Activated CD4-positive, CD25-positive, alpha-beta regulatory T cell treated with anti-CD3 and anti-CD28 coated beads, Interleukin-2, amount 50 U/mL, for 24 hours (primary cell): Measurements from ENCODE around the gene USP5.

Experiments
- ATAC-seq, 2 donors: fragments of 150-1000 bp; cut with Tn5 transposase; one replicate each; pipeline ENCODE4 v1.10.0; 2021; ENCODE audit warnings: mild to moderate bottlenecking in 1 of 2, moderate library complexity in 1 of 2

The USP5 gene, protein sequence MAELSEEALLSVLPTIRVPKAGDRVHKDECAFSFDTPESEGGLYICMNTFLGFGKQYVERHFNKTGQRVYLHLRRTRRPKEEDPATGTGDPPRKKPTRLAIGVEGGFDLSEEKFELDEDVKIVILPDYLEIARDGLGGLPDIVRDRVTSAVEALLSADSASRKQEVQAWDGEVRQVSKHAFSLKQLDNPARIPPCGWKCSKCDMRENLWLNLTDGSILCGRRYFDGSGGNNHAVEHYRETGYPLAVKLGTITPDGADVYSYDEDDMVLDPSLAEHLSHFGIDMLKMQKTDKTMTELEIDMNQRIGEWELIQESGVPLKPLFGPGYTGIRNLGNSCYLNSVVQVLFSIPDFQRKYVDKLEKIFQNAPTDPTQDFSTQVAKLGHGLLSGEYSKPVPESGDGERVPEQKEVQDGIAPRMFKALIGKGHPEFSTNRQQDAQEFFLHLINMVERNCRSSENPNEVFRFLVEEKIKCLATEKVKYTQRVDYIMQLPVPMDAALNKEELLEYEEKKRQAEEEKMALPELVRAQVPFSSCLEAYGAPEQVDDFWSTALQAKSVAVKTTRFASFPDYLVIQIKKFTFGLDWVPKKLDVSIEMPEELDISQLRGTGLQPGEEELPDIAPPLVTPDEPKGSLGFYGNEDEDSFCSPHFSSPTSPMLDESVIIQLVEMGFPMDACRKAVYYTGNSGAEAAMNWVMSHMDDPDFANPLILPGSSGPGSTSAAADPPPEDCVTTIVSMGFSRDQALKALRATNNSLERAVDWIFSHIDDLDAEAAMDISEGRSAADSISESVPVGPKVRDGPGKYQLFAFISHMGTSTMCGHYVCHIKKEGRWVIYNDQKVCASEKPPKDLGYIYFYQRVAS

DNA sequence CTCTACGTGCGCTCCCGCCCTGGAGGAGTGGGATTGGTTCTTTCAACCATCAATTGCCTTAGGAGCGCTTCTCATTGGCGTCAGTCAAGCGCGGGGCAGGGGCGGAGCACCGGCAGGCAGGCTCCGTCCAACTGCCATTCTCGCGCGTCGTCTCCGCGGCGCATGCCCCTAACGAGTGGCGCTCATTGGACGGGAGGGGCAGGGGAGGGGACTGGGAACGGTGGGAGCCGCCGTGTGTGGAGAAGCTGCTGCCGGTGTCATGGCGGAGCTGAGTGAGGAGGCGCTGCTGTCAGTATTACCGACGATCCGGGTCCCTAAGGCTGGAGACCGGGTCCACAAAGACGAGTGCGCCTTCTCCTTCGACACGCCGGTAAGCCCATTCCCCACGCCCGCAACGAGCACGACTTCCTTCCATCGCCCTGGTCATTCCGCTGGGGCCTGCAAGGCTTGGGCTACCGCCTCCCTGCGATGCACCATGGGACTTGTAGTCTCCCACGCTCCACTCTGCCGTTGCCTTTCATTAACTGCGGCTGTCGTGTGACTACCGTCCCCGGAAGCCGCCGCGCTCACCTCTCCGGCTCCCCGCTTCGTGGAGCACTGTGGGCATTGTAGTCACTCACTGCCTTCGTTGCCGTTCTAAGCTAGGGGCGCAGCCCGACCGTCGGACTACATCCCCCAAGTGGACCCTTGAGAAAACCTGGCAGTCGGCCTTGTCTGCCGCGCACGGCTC, at the start of gene USP5:
Gene USP5, plus strand, starts transcription at position 230 of the 730 bp plus-strand sequence. Its CDS starts 30 bp downstream, at position 260.
- peak; percentile 80 to 82 for ATAC-seq

DNA sequence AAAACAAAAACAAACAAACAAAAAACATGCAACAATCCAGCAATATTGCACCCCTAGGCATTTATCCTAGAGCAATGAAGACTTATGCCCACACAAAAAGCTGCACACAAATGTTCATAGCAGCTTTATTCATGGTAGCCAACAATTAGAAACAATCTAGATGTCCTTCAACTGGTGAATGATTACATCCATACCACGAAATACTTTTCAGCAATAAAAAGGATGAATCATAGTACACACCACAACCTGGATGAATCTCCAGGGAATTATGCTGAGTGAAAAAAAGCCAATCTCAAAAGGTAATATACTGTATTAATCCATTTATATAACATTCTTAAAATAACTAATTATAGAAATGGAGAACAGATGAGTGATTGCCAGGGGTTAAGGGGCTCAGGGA, 44.8 kb upstream of the USP5 start:
- no peak for ATAC-seq

DNA sequence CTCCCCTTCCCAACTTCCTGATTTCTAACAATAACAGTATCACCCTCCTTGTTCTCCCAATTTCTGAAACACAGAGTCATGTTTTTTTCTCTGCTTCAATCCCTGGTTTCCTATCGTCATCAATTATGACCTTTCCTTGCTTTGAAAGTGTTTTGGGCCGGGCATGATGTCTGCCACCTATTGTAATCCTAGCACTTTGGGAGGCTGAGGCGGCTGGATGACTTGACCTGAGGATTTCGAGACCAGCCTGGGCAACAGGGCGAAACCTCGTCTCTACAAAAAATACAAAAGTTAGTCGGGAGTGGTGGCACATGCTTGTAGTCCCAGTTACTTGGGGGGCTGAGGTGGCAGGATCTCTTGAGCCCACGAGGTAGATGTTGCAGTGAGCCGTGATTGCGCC, 42.9 kb upstream of the USP5 start:
- ATAC-seq = no peak

DNA sequence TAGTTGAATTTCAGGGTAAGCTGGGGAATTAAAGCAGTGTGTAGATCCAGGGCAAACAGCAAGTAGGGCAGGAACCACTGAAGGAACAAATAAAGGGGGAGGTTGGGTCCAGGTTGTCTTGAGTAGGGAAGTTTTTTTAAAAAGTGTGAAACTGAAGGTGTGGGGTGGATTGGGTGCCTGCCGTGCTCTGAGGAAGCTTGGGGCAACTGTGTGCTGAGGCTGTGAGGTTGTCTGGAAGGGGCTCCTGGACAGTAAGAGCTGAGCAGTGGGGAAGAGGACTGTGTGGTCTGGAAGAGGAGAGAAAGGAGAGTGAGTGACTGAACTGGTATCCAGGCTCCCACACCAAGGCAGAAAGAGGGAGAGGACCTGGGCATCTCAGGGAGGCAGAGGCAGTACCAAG, 41.2 kb upstream of the USP5 start:
- ATAC-seq = no peak

DNA sequence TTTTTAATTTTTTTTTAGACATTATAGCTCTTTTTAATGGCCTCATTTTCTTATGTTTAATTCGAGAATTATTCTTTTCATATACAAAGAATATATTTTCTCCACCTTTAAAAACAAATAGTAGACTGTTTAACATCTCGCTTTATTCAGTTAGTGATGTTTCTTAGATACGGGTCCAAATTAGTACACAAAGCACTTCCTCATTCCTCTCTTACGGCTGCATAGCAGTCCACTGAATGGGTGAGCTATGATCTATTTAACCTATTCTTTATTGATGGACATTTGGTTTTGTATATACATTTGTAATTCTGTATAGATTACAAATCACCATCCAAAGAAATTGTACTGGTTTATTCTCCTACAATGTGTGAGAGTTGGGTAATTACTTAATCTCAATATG, 38.6 kb upstream of the USP5 start:
- no peak for ATAC-seq

DNA sequence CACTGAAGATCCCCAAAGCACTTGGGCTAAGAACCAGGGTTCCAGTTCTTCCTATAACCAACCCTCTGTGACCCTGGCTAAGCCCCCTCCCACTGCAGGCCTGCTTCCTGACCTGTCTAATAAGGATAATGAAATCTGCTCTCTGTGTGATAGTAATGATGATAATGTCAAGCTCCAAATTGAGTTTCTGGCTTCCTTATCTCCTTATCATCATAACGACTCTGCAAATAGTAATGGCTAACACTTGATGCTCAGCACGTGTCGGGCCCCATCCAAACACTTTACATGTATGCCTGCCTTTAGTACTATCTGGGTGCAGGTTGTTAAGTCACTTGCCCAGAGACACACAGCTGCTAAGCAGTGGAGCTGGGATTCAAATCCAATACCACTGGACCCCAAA, 35.4 kb upstream of the USP5 start:
- no peak for ATAC-seq

DNA sequence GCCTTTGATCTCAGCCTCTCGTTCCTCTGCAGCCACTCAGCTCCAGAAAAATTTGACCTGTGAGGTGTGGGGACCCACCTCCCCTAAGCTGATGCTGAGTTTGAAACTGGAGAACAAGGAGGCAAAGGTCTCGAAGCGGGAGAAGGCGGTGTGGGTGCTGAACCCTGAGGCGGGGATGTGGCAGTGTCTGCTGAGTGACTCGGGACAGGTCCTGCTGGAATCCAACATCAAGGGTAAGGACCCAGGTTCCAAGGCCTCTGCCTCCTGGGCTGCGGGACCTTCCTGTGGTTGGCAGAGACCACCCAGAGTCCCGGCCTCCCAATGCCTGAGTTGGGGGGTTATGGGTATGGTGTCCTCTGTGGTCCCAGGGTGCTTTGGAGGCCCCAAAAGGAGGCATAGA, 34.9 kb upstream of the USP5 start:
- ATAC-seq = no peak

DNA sequence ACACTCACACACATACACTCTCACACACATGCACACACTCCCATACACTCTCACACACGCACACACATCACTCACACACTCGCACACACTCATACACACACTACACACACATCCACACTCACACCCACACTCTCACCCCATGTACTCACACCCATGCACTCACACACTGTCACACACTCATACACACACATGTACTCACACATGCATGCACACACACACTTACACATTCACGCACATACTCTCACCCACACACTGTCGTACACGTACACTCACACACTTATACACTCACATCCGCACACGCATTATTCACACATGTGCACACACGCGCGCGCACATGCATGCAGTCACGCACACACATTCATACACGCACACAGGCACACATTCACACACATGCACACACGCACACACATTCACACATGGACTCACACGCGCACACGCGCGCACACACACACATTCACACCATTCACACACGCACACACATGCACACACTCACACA, 34.2 kb upstream of the USP5 start:
- no peak for ATAC-seq

DNA sequence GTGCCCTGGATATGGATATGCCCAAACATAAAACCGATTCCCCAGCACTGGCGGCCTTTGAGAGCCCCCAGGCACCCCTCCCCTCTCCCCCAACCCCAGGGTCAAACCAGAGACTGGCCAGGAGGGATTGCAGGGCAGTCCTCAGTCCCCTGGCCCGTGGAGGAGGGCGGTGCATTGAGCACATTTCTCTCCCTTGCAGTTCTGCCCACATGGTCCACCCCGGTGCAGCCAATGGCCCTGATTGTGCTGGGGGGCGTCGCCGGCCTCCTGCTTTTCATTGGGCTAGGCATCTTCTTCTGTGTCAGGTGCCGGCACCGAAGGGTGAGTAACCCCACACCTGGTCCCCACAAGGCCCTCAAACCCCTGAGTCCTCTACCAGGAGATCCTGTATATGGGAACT, 33.7 kb upstream of the USP5 start:
- no peak for ATAC-seq

DNA sequence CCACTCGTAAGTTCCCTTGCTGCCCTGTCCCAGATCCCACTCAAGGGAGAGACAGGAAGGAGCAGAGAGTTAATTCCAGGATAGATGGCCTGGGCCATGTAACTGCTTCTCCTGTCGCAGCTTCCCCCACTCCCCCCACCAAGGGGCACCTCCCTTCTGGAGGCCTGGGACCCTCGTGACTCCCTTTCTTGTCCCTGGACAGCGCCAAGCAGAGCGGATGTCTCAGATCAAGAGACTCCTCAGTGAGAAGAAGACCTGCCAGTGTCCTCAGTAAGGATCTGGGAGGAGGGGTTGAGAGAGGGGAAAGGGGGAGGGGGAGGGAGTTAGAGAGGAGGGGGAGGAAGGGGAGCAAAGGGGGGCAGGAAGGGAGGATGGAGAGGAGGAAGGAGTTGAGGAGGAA, 33.3 kb upstream of the USP5 start:
- no peak for ATAC-seq

DNA sequence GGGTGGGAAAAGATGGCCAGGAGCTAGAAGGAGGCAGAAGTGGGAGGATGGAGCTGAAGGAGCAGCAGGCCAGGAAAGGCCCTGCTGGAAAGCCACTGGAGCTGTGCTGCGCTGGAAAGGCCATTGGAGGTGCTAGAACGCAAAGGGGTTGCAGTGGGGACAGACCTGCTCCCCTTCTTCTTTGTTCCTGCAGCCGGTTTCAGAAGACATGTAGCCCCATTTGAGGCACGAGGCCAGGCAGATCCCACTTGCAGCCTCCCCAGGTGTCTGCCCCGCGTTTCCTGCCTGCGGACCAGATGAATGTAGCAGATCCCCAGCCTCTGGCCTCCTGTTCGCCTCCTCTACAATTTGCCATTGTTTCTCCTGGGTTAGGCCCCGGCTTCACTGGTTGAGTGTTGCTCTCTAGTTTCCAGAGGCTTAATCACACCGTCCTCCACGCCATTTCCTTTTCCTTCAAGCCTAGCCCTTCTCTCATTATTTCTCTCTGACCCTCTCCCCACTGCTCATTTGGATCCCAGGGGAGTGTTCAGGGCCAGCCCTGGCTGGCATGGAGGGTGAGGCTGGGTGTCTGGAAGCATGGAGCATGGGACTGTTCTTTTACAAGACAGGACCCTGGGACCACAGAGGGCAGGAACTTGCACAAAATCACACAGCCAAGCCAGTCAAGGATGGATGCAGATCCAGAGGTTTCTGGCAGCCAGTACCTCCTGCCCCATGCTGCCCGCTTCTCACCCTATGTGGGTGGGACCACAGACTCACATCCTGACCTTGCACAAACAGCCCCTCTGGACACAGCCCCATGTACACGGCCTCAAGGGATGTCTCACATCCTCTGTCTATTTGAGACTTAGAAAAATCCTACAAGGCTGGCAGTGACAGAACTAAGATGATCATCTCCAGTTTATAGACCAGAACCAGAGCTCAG, 32.6 kb upstream of the USP5 start:
- ATAC-seq = no peak

DNA sequence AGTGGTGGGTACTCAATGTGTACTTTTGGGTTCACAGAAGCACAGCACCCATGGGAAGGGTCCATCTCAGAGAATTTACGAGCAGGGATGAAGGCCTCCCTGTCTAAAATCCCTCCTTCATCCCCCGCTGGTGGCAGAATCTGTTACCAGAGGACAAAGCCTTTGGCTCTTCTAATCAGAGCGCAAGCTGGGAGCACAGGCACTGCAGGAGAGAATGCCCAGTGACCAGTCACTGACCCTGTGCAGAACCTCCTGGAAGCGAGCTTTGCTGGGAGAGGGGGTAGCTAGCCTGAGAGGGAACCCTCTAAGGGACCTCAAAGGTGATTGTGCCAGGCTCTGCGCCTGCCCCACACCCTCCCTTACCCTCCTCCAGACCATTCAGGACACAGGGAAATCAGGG, 31.8 kb upstream of the USP5 start:
- no peak for ATAC-seq

DNA sequence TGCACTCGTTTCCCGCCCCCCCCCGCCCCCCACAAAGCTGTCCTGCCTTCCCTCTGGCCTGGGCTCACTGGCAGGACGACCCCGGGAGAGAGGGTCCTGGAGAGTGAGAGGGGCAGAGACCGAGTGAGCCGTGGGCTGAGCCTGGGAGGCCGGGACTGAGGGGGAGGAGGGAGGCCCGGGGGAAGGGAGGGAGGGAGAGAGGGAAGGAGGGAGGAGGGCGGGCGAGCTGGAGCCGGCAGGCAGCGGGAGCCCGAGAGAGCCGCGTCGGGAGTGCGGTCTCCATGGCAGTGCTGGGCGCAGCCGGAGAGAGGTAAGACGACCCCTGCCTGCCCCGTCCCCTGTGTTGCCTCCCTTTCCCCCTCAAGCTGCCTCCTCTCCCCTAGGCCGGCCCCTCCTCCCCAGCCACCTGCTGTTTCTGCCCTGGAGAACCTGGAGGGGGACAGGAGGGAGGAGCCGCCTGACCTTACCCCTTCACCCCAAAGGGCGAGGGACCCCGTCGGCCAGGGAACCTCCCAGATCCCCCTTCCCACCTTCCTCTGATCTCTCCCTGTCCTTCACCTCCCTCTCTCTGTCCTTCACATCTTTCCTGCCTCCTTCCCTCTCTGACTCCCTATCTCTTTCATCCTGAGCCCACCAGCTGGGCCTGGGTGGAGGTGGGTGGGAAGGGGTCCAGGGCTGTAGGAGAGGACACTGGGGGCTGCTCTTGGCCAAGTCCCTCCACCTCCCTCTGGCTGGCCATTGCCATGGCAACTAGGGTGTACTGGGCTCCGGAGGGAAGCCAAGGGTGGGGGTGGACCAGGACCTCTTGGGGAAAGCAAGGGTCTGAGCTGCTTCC, 30.1 kb upstream of the USP5 start, which contains the start of gene GPR162:
Gene GPR162, plus strand, starts transcription at position 231 of the 835 bp plus-strand sequence. CDS start 2,078 bp downstream, outside the sequence.
- ATAC-seq = peak; percentile 5 to 9

DNA sequence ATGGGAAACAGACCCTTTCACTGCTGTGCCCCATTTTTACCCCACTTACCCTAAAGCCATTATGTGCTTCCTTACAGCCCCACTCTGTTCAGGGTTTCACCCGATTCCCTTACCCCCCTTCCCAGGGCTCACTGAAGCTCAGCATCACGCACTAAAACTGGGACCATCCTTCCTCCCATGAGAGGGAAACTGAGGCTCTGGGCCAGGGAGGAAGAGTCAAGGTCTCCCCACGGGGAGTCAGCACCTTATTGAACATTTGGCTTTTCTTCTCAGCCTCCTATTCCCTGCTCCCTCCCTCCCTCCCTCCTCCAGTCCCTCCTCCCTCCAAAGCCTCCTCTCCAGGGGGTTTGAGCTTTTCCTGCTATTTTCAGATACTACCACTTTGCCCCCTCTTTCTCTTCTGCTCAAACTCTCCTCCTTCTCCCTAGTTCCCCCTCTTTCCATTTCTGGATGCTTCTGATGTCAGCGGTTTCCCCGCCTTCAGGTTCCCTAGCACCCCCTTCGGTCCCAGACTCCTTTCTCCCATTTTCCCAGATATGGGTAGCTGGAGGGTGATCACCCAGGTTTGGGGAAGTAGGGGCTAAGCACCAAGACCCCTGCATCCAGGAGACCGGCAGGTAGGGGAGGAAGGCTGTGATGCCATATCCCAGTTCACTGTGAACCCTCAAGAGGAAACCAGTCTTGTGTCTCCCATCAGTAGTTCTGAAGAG, 29.4 kb upstream of the USP5 start:
- ATAC-seq = no peak

DNA sequence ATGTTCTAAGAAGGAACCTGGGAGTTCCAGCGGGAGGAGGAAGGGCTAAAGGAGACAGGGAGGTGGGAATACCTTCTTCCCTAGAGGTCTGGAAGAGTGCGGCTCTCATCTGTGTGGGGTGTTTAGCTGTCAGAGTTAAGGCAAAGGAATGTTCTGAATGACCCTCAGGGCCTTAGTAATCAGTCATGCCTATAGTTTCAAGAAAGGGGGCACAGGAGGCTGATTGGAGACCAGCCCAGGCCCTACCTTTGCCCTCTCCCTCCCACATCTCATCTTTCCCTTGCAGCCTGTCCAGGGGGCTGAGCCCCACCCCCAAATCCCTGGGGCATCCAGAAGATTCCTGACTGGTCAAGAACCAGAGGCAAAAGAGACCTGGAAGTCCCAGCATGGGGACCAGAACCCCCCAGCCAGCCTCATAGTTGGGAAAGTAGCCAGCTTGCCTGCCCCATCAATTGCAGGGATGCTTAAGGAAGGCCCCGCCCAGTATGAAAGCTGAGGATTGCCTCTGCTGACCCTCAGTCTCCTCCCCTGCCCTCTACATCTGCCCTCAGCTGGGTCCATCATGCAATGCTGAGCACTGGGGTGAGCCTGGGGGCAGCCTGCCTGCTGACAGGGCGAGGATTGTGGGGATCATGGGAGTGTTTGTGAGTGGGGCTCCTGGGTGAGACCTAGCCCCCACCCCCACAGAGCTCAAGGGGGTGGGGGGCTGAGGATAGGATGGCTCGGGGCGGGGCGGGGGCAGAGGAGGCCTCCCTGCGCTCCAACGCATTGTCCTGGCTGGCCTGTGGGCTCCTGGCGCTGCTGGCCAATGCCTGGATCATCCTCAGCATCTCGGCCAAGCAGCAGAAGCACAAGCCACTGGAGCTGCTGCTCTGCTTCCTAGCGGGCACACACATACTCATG, 28.5 kb upstream of the USP5 start:
- no peak for ATAC-seq

DNA sequence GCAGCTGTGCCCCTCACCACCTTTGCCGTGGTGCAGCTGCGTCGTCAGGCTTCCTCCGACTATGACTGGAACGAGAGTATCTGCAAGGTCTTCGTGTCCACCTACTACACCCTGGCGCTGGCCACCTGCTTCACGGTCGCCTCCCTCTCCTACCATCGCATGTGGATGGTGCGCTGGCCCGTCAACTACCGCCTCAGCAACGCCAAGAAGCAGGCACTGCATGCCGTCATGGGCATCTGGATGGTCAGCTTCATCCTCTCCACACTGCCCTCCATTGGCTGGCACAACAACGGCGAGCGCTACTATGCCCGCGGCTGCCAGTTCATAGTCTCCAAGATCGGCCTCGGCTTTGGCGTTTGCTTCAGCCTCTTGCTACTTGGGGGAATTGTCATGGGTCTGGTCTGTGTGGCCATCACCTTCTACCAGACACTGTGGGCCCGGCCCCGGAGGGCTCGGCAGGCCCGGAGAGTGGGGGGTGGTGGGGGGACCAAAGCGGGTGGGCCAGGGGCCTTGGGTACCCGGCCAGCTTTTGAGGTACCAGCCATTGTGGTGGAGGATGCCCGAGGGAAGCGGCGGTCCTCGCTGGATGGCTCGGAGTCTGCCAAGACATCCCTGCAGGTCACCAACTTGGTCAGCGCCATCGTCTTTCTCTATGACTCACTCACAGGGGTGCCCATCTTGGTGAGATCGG, 27.7 kb upstream of the USP5 start:
- no peak for ATAC-seq

DNA sequence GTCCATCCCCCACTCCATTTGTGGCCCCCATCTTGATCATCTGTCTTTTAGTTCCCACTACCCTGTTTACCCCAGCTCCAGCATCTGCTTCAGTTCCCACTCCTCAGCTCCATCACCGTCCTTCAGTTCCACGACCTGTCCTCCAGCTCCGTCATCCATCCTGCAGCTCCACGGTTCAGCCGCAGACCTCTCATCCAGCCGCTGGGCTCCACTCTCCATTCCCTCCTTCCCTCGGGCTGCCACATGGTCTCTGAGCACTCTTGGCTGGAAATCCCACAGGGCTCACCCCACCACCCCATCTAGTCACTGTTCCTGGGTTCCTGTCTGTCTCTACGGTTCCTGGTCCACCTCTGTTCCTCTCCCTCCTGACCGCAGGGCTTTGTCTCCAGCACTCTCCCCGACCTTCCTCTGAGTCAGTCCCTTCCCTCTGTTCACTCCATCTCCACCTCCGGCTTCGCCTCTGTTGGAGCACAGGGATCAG, 27.0 kb upstream of the USP5 start:
- ATAC-seq = no peak

DNA sequence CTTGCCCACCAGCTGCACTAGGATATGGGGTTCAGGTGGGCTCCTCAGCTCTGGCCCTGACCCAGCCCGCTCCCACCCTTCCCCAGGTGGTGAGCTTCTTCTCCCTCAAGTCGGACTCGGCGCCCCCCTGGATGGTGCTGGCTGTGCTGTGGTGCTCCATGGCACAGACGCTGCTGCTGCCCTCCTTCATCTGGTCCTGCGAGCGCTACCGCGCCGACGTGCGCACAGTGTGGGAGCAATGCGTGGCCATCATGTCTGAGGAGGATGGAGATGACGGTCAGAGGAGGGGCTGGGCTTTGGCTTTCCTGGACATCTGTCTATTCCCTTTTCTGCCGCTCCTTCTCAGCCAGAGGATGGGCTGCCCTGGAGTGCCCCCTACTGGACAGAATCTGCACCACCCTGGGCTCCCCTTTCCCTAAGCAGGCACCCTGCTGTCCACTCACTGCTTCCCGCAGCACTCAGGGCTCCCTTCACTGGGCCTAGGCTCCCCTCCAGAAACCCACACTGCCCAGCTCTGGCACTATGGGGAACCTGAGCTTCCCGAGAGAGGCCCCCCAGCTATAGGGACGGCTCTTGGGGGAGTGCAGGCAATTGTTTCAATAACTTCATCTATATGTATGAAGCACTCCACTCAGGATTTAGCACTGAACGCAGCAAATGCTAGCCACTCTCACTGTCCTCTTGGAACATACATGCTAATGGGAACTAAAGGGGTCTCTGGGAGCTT, 26.4 kb upstream of the USP5 start:
- ATAC-seq = peak; percentile 63 to 69
